GM12878 (cell line): ENCODE data around the gene ASIC1. TPM values are rescaled to one million over a fixed set of nuclear protein-coding genes. Genes with fewer than 3 reads are reported as not detected.

Source experiments
- ATAC-seq: fragments of 200-7000 bp; cut with Tn5 transposase; 3 replicates; pipeline ENCODE4 v1.9.1; 2020; ENCODE audit warnings: mild to moderate bottlenecking, moderate library complexity
- BruUV-seq: library from RNA; stranded (reverse); fragments of 400-500 nt; replicated peaks from 2 replicates; lab custom pipeline; 2021; lab: Mats Ljungman, UMichigan
- CTCF ChIA-PET: fragments of 300-600 bp; sonication (Branson Sonifier 250); formaldehyde crosslinking; extraction: SDS; loops from one replicate; lab custom pipeline; 2021; ENCODE audit warnings: inconsistent platforms; lab: Yijun Ruan, JAX
- POLR2A ChIA-PET: fragments of 350-600 bp; formaldehyde crosslinking; extraction: SDS; loops from one replicate; lab custom pipeline; 2021; ENCODE audit warnings: inconsistent platforms; lab: Charles Lee
- RAD21 ChIA-PET: fragments of 300-600 bp; sonication (Branson Sonifier 250); formaldehyde crosslinking; loops from one replicate; lab custom pipeline; 2023; ENCODE audit warnings: antibody characterized with exemption; ENCODE audit not compliant: unreplicated experiment; lab: Charles Lee
- SMC1A ChIA-PET: fragments of 300-600 bp; sonication (Branson Sonifier 250); formaldehyde crosslinking; loops from one replicate; lab custom pipeline; 2023; ENCODE audit not compliant: unreplicated experiment, uncharacterized antibody; lab: Charles Lee
- DNase-seq: peaks from one replicate; pipeline ENCODE4 v3.0.0-alpha.2; 2011; ENCODE audit warnings: low read depth, low spot score
- FAIRE-seq: peaks from 3 replicates; lab custom pipeline; 2011; peaks lifted over from hg19 to GRCh38; lab: Jason Lieb, UNC
- H2AFZ ChIP-seq: 2 replicates; pipeline ENCODE4 v1.6.0; 2011; ENCODE audit warnings: low read depth, low read length, control low read depth; ENCODE audit not compliant: control insufficient read depth
- H3K27ac ChIP-seq: 2 replicates; pipeline ENCODE4 v1.5.1; 2011; ENCODE audit warnings: control low read depth; ENCODE audit not compliant: control insufficient read depth, insufficient read depth
- H3K27me3 ChIP-seq, 2 experiments: replicated peaks in 1 of 2; 2 replicates each; pipeline versions ENCODE4 v1.6.0 to v1.6.1; 2011; ENCODE audit warnings: low read length in 1 of 2; ENCODE audit not compliant: control insufficient read depth in 2 of 2, insufficient read depth in 2 of 2
- H3K36me3 ChIP-seq, 2 experiments: 2 replicates each; pipeline ENCODE4 v1.5.1; 2011; ENCODE audit warnings: low read length in 1 of 2; ENCODE audit not compliant: control insufficient read depth in 2 of 2, insufficient read depth in 2 of 2
- H3K4me1 ChIP-seq: 2 replicates; pipeline ENCODE4 v1.6.1; 2011; ENCODE audit warnings: mild to moderate bottlenecking, low read length, moderate library complexity, mixed read lengths; ENCODE audit not compliant: control insufficient read depth, insufficient read depth
- H3K4me2 ChIP-seq: 2 replicates; pipeline ENCODE4 v1.6.0; 2011; ENCODE audit warnings: control low read depth; ENCODE audit not compliant: control insufficient read depth, insufficient read depth
- H3K4me3 ChIP-seq: fragments of 200-600 bp; sonication (generic); 2 replicates; pipeline ENCODE4 v1.5.1; 2016
- H3K79me2 ChIP-seq: 2 replicates; pipeline ENCODE4 v1.6.0; 2011; ENCODE audit warnings: low read length; ENCODE audit not compliant: control insufficient read depth, insufficient read depth
- H3K9ac ChIP-seq: 2 replicates; pipeline ENCODE4 v1.8.0; 2011; ENCODE audit warnings: low read length, control low read depth, mixed read lengths; ENCODE audit not compliant: control insufficient read depth, insufficient read depth
- H3K9me3 ChIP-seq: replicated peaks from 3 replicates; pipeline ENCODE4 v1.5.1; 2011; ENCODE audit warnings: mild to moderate bottlenecking, low read length; ENCODE audit not compliant: control insufficient read depth, insufficient read depth
- H4K20me1 ChIP-seq: 2 replicates; pipeline ENCODE4 v1.6.0; 2011; ENCODE audit not compliant: control insufficient read depth, insufficient read depth
- ASH2L ChIP-seq: fragments of 300-600, 200-600 bp; sonication (generic); IDR thresholded peaks from 2 replicates; pipeline ENCODE4 v1.6.1; 2017; ENCODE audit warnings: low read depth, mild to moderate bottlenecking, borderline replicate concordance
- ATF7 ChIP-seq: fragments of 450-650 bp; IDR thresholded peaks from 2 replicates; pipeline ENCODE4 v1.6.1; 2016; ENCODE audit warnings: low read depth, mild to moderate bottlenecking
- BHLHE40 ChIP-seq, 2 experiments: fragments of 450-650 bp in 1 of 2; IDR thresholded peaks; 2 replicates each; pipeline ENCODE4 v1.6.1; 2011 to 2017; ENCODE audit warnings: low read depth in 2 of 2, borderline replicate concordance in 1 of 2, improper control_type of control experiment in 1 of 2, low read length in 1 of 2, mild to moderate bottlenecking in 1 of 2
- BMI1 ChIP-seq: fragments of 450-650 bp; IDR thresholded peaks from 2 replicates; pipeline ENCODE4 v1.6.1; 2016; ENCODE audit warnings: mild to moderate bottlenecking, moderate library complexity, borderline replicate concordance
- CREM ChIP-seq: IDR thresholded peaks from 2 replicates; pipeline ENCODE4 v1.6.1; 2014; ENCODE audit warnings: antibody characterized with exemption, low read depth
- ETV6 ChIP-seq, 2 experiments: fragments of 450-650 bp in 1 of 2; IDR thresholded peaks in 1 of 2; conservative IDR thresholded peaks in 1 of 2; 2 replicates each; pipeline ENCODE4 v1.6.1; 2014; ENCODE audit warnings: antibody characterized with exemption in 1 of 2, borderline replicate concordance in 1 of 2, low read depth in 1 of 2, mild to moderate bottlenecking in 1 of 2, moderate library complexity in 1 of 2
- IRF4 ChIP-seq: IDR thresholded peaks from 2 replicates; pipeline ENCODE4 v1.6.1; 2011; ENCODE audit warnings: low read depth, low read length
- MEF2A ChIP-seq: IDR thresholded peaks from 2 replicates; pipeline ENCODE4 v1.6.1; 2011; ENCODE audit warnings: low read depth, mild to moderate bottlenecking, low read length, moderate library complexity; ENCODE audit not compliant: insufficient read depth
- MLLT1 ChIP-seq: fragments of 450-650 bp; IDR thresholded peaks from 2 replicates; pipeline ENCODE4 v1.6.1; 2016; ENCODE audit warnings: mild to moderate bottlenecking
- PBX3 ChIP-seq: IDR thresholded peaks from 2 replicates; pipeline ENCODE4 v1.6.1; 2011; ENCODE audit warnings: mild to moderate bottlenecking, low read depth, low read length, moderate library complexity; ENCODE audit not compliant: insufficient replicate concordance
- POLR2AphosphoS2 ChIP-seq: IDR thresholded peaks from 2 replicates; pipeline ENCODE4 v1.6.1; 2011; ENCODE audit warnings: low read depth, mild to moderate bottlenecking, low read length, improper control_type of control experiment, moderate library complexity
- RAD51 ChIP-seq: fragments of 450-650 bp; IDR thresholded peaks from 2 replicates; pipeline ENCODE4 v1.6.1; 2016; ENCODE audit warnings: moderate library complexity, mild to moderate bottlenecking, inconsistent platforms
- RB1 ChIP-seq: fragments of 450-650 bp; formaldehyde crosslinking; IDR thresholded peaks from 2 replicates; pipeline ENCODE4 v1.6.1; 2017; ENCODE audit warnings: mild to moderate bottlenecking, borderline replicate concordance
- SKIL ChIP-seq: fragments of 450-650 bp; IDR thresholded peaks from 2 replicates; pipeline ENCODE4 v1.6.1; 2017; ENCODE audit warnings: mild to moderate bottlenecking, low read depth, inconsistent platforms; ENCODE audit not compliant: poor library complexity, severe bottlenecking
- SPI1 ChIP-seq: IDR thresholded peaks from 2 replicates; pipeline ENCODE4 v1.6.1; 2011; ENCODE audit warnings: low read depth, mild to moderate bottlenecking, low read length, moderate library complexity, borderline replicate concordance; ENCODE audit not compliant: insufficient read depth
- SRF ChIP-seq, 2 experiments: IDR thresholded peaks; 2 replicates each; pipeline ENCODE4 v1.6.1; 2011; ENCODE audit warnings: low read depth in 2 of 2, low read length in 2 of 2, mild to moderate bottlenecking in 1 of 2, moderate library complexity in 1 of 2
- SUZ12 ChIP-seq: fragments of 200-600 bp; sonication (generic); IDR thresholded peaks from one replicate; pipeline ENCODE4 v1.6.1; 2018; ENCODE audit warnings: antibody characterized with exemption, mild to moderate bottlenecking; ENCODE audit not compliant: unreplicated experiment
- TCF3 ChIP-seq: IDR thresholded peaks from 2 replicates; pipeline ENCODE4 v1.6.1; 2012; ENCODE audit warnings: low read depth, mild to moderate bottlenecking, low read length, borderline replicate concordance; ENCODE audit not compliant: insufficient read depth
- ZBED1 ChIP-seq: IDR thresholded peaks from 2 replicates; pipeline ENCODE4 v1.6.1; 2016; ENCODE audit warnings: borderline replicate concordance
- ZNF217 ChIP-seq: fragments of 450-650 bp; IDR thresholded peaks from 2 replicates; pipeline ENCODE4 v1.6.1; 2017; ENCODE audit warnings: antibody characterized with exemption, mild to moderate bottlenecking
- WGBS: methylation state at CpG from one replicate; pipeline ENCODE4 v1.1.6; 2016; ENCODE audit warnings: low lambda C conversion rate; ENCODE audit not compliant: insufficient replicate concordance, insufficient coverage; ENCODE audit errors: missing lambda C conversion rate; 5-methylcytosine and 5-hydroxymethylcytosine counted together
- in situ Hi-C: fragments of 300-500 bp; cut with MboI; formaldehyde crosslinking; loops from 9 replicates; pipeline ENCODE4 v1.14.3; 2018; ENCODE audit warnings: mixed read lengths
- intact Hi-C: fragments of 100-400 bp; cut with micrococcal nuclease; formaldehyde crosslinking; loops from one replicate; pipeline ENCODE4 v1.14.2; 2022; ENCODE audit not compliant: unreplicated experiment
- polyA plus RNA-seq, 11 experiments: library from polyadenylated mRNA; depleted of rRNA in 4 of 11; unstranded in 6 of 11; stranded (reverse) in 5 of 11; fragments of >200 nt; fragmentation: Nextera tagmentation in 4 of 11; fragmentation: Illumina TruSeq in 1 of 11; extraction: Ambion mirVana in 4 of 11; extraction: Trizol in 1 of 11; gene quantifications; 1 replicate in 1 of 11; 2 replicates in 10 of 11; pipeline versions ENCODE4 v1.2.1 to v1.2.3, GENCODE V29; 2011 to 2016; ENCODE audit warnings: inconsistent platforms in 2 of 11, missing spikeins in 2 of 11, low read depth in 1 of 11
- total RNA-seq, 4 experiments: library from RNA; depleted of rRNA in 3 of 4; stranded (reverse); fragments of >200 nt in 3 of 4; fragmentation: Illumina TruSeq in 1 of 4; extraction: Trizol in 1 of 4; gene quantifications; 2 replicates each; pipeline versions ENCODE4 v1.2.1 to v1.2.3, GENCODE V29; 2013 to 2021

ASIC1 gene
- total and polyA plus RNA-seq, 10 of the 15 experiments (the other 5 are each of a cell fraction or from before 2014, with no cell fraction given) = 0.02 to 0.28 (median 0.21) TPM; not detected in 4

GRCh38 chr12:50073712-50074111 is 16.3 kb downstream of the ASIC1 start:
- no peak overlapping the region for H3K4me3 ChIP-seq
- H3K27me3 ChIP-seq = no peaks in the 10 kb centered on the region
- intact Hi-C loops = loop anchor here (5.0 to 10.0 kb wide), 2 partner anchors 206 to 331 kb away; partner anchors contain the start of gene LARP4
- no peaks in the 10 kb centered on the region for H3K79me2 ChIP-seq
- in situ Hi-C loops = no loop called here
- CTCF ChIA-PET = interaction anchor here (1.1 to 5.3 kb wide), 9 partner anchors 11 to 240 kb away, joined by 3 to 50 read pairs (median 9); partner anchors contain the start of gene SMARCD1
- SMC1A ChIA-PET = interaction anchor here (1.1 to 2.1 kb wide), 2 partner anchors 38 to 102 kb away, joined by 3 to 8 read pairs; partner anchors contain the start of gene COX14
- no peak for ATAC-seq
- no TSS peak for BruUV-seq
- TF ChIP-seq POLR2AphosphoS2 (no peak), MLLT1 (no peak), BMI1 (no peak), SUZ12 (no peak), ZNF217 (no peak), SPI1 (no peak), SRF (IDR thresholded peaks at IDR 0.05; ENCODE audit: low read depth in 2 of 2, low read length in 2 of 2) (no peak), MEF2A (no peak), CREM (no peak), PBX3 (no peak), ETV6 (conservative IDR thresholded peaks at IDR 0.05 in 1 of 2, IDR thresholded peaks at IDR 0.05 in 1 of 2; ENCODE audit: borderline replicate concordance in 1 of 2, low read depth in 1 of 2) (no peak), ASH2L (no peak), ATF7 (no peak), RAD51 (no peak), BHLHE40 (IDR thresholded peaks at IDR 0.05; ENCODE audit: borderline replicate concordance in 1 of 2, low read depth in 2 of 2, low read length in 1 of 2) (no peak), RB1 (no peak), IRF4 (no peak), TCF3 (no peak), ZBED1 (no peak), SKIL (no peak)
- H2AFZ ChIP-seq = no peak overlapping the region
- H3K36me3 ChIP-seq = no peaks in the 10 kb centered on the region
- RAD21 ChIA-PET = interaction anchor here (1.2 to 2.9 kb wide), 7 partner anchors 11 to 113 kb away, joined by 3 to 10 read pairs (median 4); partner anchors contain the start of gene SMARCD1
- no peak for FAIRE-seq
- no peak overlapping the region for H3K4me2 ChIP-seq
- H3K27ac ChIP-seq = no peak overlapping the region
- POLR2A ChIA-PET = interaction anchor here (0.5 kb wide), 1 partner anchor 459 kb away, joined by 3 read pairs; no protein-coding TSS in a partner anchor
- no peaks in the 10 kb centered on the region for H3K9me3 ChIP-seq
- no peaks in the 10 kb centered on the region; the same call in 1 of the 2 replicates for H3K4me1 ChIP-seq
- WGBS = 43% methylated on average over 10 of the region's 10 CpGs
- H3K9ac ChIP-seq = no peak overlapping the region
- DNase-seq = no peak
- H4K20me1 ChIP-seq = no peaks in the 10 kb centered on the region
